Measurements from ENCODE around the gene DMD. TPM values are rescaled to one million over a fixed set of nuclear protein-coding genes. Genes with fewer than 3 reads are reported as not detected.

DMD gene
- total RNA-seq, 2 donors from 2014 or later, result 19.6 to 24.9 TPM

GRCh38 chrX:31319586-31319985 lies 1891.8 kb downstream of the DMD start:
- Mint-ChIP-seq H3K4me1 (peaks cover 17% of the 10 kb centered on the region), H3K27me3 (ENCODE audit: insufficient read depth) (no peaks in the 10 kb centered on the region), H3K36me3 (ENCODE audit: low read depth) (no peaks in the 10 kb centered on the region), H3K27ac (no peak overlapping the region), H3K4me3 (no peak overlapping the region), H3K9me3 (peaks cover 43% of the 10 kb centered on the region)
- Histone ChIP-seq H3K27ac (ENCODE audit: low read depth, low read length) (no peak overlapping the region), H3K9me3 (ENCODE audit: control insufficient read depth, low read length) (no peaks in the 10 kb centered on the region), H3K36me3 (ENCODE audit: control insufficient read depth, insufficient read depth, low read length) (no peaks in the 10 kb centered on the region), H3K4me3 (ENCODE audit: low read length) (no peak overlapping the region), H3K9ac (ENCODE audit: extremely low read depth, low read length, poor library complexity, severe bottlenecking) (no peak overlapping the region), H3K4me1 (ENCODE audit: control insufficient read depth, insufficient read depth, low read length) (no peaks in the 10 kb centered on the region), H3K27me3 (ENCODE audit: control insufficient read depth, insufficient read depth, low read length, poor library complexity, severe bottlenecking) (no peaks in the 10 kb centered on the region)
- TF ChIP-seq CTCF (conservative IDR thresholded peaks at IDR 0.05), result no peak
- no peak for DNase-seq
- 78% methylated on average over 2 of the region's 2 CpGs; no CpG with 5 or more reads in 1 of the 2 experiments for WGBS, 2 experiments (ENCODE audit: insufficient coverage in 1 of 2, insufficient read length in 1 of 2)

GRCh38 chrX:31318866-31319265 lies 1892.5 kb downstream of the DMD start:
- no peaks in the 10 kb centered on the region for H3K4me1 ChIP-seq (ENCODE audit: control insufficient read depth, insufficient read depth, low read length)
- peaks cover 43% of the 10 kb centered on the region for H3K9me3 Mint-ChIP-seq
- no peak for TF ChIP-seq CTCF (conservative IDR thresholded peaks at IDR 0.05)

DNA sequence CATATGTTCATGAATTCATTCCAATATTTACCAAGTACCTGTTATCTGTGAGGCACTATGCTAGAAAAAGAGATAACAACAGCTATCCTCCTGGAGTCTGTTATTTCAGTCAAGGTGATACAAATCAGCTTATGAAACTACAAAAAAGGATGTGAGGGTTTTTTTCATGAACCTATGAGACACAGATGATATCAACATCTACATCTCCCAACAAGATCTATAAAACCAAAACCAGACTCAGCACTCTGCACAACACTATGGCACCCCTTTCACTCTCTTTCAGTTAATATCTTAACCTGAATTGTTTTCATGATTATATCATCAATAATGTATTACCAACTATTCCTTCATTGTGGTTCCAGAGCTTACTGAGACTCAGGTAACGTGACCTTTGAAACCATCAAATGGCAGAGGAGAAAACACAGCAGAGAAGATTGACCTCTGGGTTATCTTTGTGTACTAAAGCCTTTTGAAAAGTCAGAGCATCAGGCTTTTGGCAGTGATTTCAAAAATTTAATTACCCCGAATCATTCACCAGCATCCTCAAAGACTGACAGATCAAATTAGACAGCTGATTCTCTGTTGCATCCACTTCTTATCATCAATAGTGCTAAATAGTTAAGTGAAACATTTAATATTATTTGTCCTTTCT lies 1894.9 kb downstream of the DMD start:
- WGBS, 2 experiments (ENCODE audit: insufficient coverage in 1 of 2, insufficient read length in 1 of 2), result 91 to 100% methylated on average over 1 to 2 of the region's 2 CpGs
- H3K9ac ChIP-seq (ENCODE audit: extremely low read depth, low read length, poor library complexity, severe bottlenecking), result no peak overlapping the region

More at GRCh38 chrX:31318866-31319265, 1892.5 kb downstream of the DMD start:
- Histone ChIP-seq H3K27ac (ENCODE audit: low read depth, low read length) (no peak overlapping the region), H3K27me3 (ENCODE audit: control insufficient read depth, insufficient read depth, low read length, poor library complexity, severe bottlenecking) (no peaks in the 10 kb centered on the region), H3K4me3 (ENCODE audit: low read length) (no peak overlapping the region), H3K9ac (ENCODE audit: extremely low read depth, low read length, poor library complexity, severe bottlenecking) (no peak overlapping the region), H3K9me3 (ENCODE audit: control insufficient read depth, low read length) (no peaks in the 10 kb centered on the region), H3K36me3 (ENCODE audit: control insufficient read depth, insufficient read depth, low read length) (no peaks in the 10 kb centered on the region)
- Mint-ChIP-seq H3K27me3 (ENCODE audit: insufficient read depth) (no peaks in the 10 kb centered on the region), H3K4me3 (no peak overlapping the region), H3K27ac (no peak overlapping the region), H3K36me3 (ENCODE audit: low read depth) (no peaks in the 10 kb centered on the region), H3K4me1 (peaks cover 21% of the 10 kb centered on the region)
- 83 to 98% methylated on average over 1 to 3 of the region's 4 CpGs for WGBS, 2 experiments (ENCODE audit: insufficient coverage in 1 of 2, insufficient read length in 1 of 2)
- DNase-seq, result no peak

More for the DNA sequence above, 1894.9 kb downstream of the DMD start:
- Histone ChIP-seq H3K4me1 (ENCODE audit: control insufficient read depth, insufficient read depth, low read length) (no peaks in the 10 kb centered on the region), H3K36me3 (ENCODE audit: control insufficient read depth, insufficient read depth, low read length) (no peaks in the 10 kb centered on the region), H3K4me3 (ENCODE audit: low read length) (no peak overlapping the region), H3K9me3 (ENCODE audit: control insufficient read depth, low read length) (no peaks in the 10 kb centered on the region), H3K27ac (ENCODE audit: low read depth, low read length) (no peak overlapping the region), H3K27me3 (ENCODE audit: control insufficient read depth, insufficient read depth, low read length, poor library complexity, severe bottlenecking) (no peaks in the 10 kb centered on the region)
- Mint-ChIP-seq H3K36me3 (ENCODE audit: low read depth) (no peaks in the 10 kb centered on the region), H3K9me3 (peaks cover 46% of the 10 kb centered on the region), H3K4me3 (no peak overlapping the region), H3K27ac (no peak overlapping the region), H3K27me3 (ENCODE audit: insufficient read depth) (no peaks in the 10 kb centered on the region), H3K4me1 (peaks cover 12% of the 10 kb centered on the region)
- no peak for DNase-seq
- TF ChIP-seq CTCF (conservative IDR thresholded peaks at IDR 0.05), result no peak
